Testis (tissue), 3 donors: ENCODE data around the gene MED13. TPM values are rescaled to one million over a fixed set of nuclear protein-coding genes. Genes with fewer than 3 reads are reported as not detected.
"Not testable (repeated sequence)": the region's sequence is repeated elsewhere in the genome, so short reads cannot be mapped to it uniquely, and the experiment has no call there.

ENCODE experiments used
- DNase-seq: peaks from one replicate; pipeline ENCODE4 v3.0.0-alpha.2; 2019
- H3K27ac ChIP-seq, 2 donors: fragments of 200-600 bp; sonication (generic); one replicate each; pipeline ENCODE4 v1.5.1; 2019
- H3K27me3 ChIP-seq: fragments of 200-600 bp; sonication (generic); one replicate; pipeline ENCODE4 v1.5.1; 2019
- H3K36me3 ChIP-seq: fragments of 200-600 bp; sonication (generic); one replicate; pipeline ENCODE4 v1.5.1; 2017; ENCODE audit warnings: low read depth; ENCODE audit errors: missing control alignments
- H3K4me1 ChIP-seq: fragments of 200-600 bp; sonication (generic); one replicate; pipeline ENCODE4 v1.5.1; 2019
- H3K4me3 ChIP-seq, 2 donors: fragments of 200-600 bp; sonication (generic); one replicate each; pipeline ENCODE4 v1.5.1; 2017 to 2019
- H3K9me3 ChIP-seq: fragments of 200-600 bp; sonication (generic); one replicate; pipeline ENCODE4 v1.5.1; 2017
- POLR2A ChIP-seq: fragments of 450-650 bp; IDR thresholded peaks from one replicate; pipeline ENCODE4 v1.6.1; 2017; ENCODE audit warnings: antibody characterized with exemption, mild to moderate bottlenecking, moderate library complexity
- WGBS, 2 donors: methylation state at CpG; one replicate each; pipeline ENCODE4 v1.1.5; 2018; 5-methylcytosine and 5-hydroxymethylcytosine counted together
- intact Hi-C: fragments of 100-400 bp; cut with DNase I; formaldehyde crosslinking; loops from one replicate; pipeline ENCODE4 v1.15.1; 2023; ENCODE audit warnings: low total_unique reads
- polyA plus RNA-seq: library from polyadenylated mRNA; stranded (reverse); fragments of 350-450 nt; fragmentation: Illumina TruSeq; extraction: RNeasy Lipid Tissue Mini Kit (QIAGEN cat#74804); gene quantifications from one replicate; pipeline ENCODE4 v1.2.3, GENCODE V29; 2014; ENCODE audit warnings: low read depth, low replicate concordance; ENCODE audit not compliant: insufficient read depth
- total RNA-seq, 2 donors: library from RNA; depleted of rRNA; stranded (reverse); fragments of >200 nt; gene quantifications; one replicate each; pipeline ENCODE4 v1.2.3, GENCODE V29; 2016
- TF ChIP-seq, protein P1 (sequence below), 3 experiments: fragments of 450-650 bp in 2 of 3; fragments of 200-600 bp in 1 of 3; sonication (generic) in 1 of 3; IDR thresholded peaks; one replicate each; pipeline ENCODE4 v1.5.1; 2016 to 2019; ENCODE audit warnings: antibody characterized with exemption in 3 of 3, mild to moderate bottlenecking in 2 of 3, moderate library complexity in 1 of 3

Gene MED13
- total and polyA plus RNA-seq, 3 donors from 2014 or later, result 44.0 to 145 (median 98.7) TPM

DNA sequence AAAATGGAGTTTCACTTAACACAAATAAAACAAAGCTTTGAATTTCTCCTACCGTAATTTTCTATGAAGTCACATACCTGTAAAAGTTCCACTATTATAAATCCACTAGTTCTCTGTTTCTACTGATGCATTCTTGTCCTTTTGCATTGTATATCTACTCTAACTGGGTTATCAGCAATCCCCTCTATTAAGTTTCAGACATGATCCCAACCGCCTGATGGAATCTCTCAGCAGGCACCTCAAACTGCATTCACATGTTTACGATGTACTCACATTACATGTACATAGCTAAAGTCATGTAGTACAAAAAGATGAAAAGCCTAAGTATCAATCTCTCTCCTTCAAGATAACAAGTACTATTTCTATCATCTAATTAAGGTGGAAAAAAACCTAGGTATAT, 64.9 kb downstream of the MED13 start:
- Histone ChIP-seq H3K27ac (no peak overlapping the region), H3K27me3 (no peaks in the 10 kb centered on the region), H3K36me3 (no peaks in the 10 kb centered on the region), H3K4me1 (no peaks in the 10 kb centered on the region), H3K9me3 (no peaks in the 10 kb centered on the region), H3K4me3 (no peak overlapping the region)
- no peak for DNase-seq
- intact Hi-C loops, result no loop called here
- 91 to 94% methylated on average over 3 of the region's 3 CpGs for WGBS, 2 donors
- TF ChIP-seq POLR2A, result no peak
- TF ChIP-seq, protein P1, sequence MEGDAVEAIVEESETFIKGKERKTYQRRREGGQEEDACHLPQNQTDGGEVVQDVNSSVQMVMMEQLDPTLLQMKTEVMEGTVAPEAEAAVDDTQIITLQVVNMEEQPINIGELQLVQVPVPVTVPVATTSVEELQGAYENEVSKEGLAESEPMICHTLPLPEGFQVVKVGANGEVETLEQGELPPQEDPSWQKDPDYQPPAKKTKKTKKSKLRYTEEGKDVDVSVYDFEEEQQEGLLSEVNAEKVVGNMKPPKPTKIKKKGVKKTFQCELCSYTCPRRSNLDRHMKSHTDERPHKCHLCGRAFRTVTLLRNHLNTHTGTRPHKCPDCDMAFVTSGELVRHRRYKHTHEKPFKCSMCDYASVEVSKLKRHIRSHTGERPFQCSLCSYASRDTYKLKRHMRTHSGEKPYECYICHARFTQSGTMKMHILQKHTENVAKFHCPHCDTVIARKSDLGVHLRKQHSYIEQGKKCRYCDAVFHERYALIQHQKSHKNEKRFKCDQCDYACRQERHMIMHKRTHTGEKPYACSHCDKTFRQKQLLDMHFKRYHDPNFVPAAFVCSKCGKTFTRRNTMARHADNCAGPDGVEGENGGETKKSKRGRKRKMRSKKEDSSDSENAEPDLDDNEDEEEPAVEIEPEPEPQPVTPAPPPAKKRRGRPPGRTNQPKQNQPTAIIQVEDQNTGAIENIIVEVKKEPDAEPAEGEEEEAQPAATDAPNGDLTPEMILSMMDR (IDR thresholded peaks at IDR 0.05), result no peak

GRCh38 chr17:61998534-61998933, 66.5 kb downstream of the MED13 start:
- H3K27ac ChIP-seq, H3K4me1 ChIP-seq, DNase-seq, intact Hi-C loops, H3K36me3 ChIP-seq, H3K4me3 ChIP-seq, H3K27me3 ChIP-seq, H3K9me3 ChIP-seq: not testable (repeated sequence)
- 89 to 91% methylated on average over 4 of the region's 4 CpGs for WGBS, 2 donors

DNA sequence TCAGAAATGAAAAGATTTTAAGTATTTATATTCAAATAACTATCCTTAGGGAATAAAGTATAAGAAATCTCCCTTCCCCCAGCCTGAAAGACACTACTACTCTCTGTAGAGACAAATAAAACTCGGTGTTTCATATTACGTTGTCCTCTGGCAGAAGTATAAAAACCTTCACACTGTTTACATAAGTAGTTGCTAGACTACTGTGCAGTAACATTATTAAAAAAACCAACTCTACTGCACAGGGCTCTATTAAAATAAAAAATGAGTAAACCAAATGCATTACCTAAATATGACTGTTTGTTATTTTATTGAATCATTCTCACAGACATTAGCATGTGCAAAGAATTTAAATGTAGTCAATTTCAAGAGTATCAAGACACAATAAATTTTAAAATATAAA, 67.4 kb downstream of the MED13 start:
- no peaks in the 10 kb centered on the region for H3K4me1 ChIP-seq
- no peaks in the 10 kb centered on the region for H3K9me3 ChIP-seq
- no peak overlapping the region for H3K27ac ChIP-seq
- no peak for DNase-seq
- no peak overlapping the region for H3K4me3 ChIP-seq
- no peak for TF ChIP-seq POLR2A
- TF ChIP-seq, protein P1 (IDR thresholded peaks at IDR 0.05), result no peak
- intact Hi-C loops, result no loop called here
- H3K36me3 ChIP-seq, result no peaks in the 10 kb centered on the region
- H3K27me3 ChIP-seq, result no peaks in the 10 kb centered on the region
- WGBS, 2 donors, result 27 to 40% methylated on average over 2 of the region's 2 CpGs

DNA sequence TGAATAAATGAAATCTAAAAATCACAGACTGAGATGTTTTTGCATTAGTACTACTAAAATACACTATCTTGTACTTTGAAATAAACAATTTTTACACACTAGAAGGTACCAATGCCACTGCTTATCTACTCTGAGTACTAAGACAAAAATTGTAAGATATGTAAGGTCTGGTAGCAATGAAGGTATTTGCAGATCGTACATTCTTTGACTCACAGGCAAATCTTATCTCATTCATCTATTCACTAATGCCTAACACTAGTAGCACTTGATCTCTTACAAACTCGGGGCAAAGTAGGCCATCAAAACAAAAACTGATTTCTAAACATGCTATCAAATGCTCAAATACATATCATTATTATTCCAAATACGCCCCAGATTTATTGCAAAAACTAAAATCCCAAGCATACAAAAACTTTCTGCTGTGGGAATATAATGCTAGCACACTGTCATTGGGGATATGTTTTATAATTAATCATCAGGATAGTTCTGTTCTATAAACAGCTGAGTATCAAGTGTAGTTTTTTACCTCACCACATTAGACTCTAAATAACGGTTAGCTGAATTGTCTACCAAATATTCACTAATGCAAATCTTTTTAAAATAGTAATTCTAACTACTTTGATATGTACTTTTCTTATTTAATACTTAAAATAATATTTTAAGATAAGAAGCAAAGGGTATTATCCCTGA, 68.0 kb downstream of the MED13 start:
- 84% methylated on average over 4 of the region's 4 CpGs for WGBS, 2 donors

GRCh38 chr17:61989509-61989908, 75.6 kb downstream of the MED13 start:
- DNase-seq, result no peak
- intact Hi-C loops, result no loop called here
- no peak overlapping the region for H3K4me3 ChIP-seq
- H3K9me3 ChIP-seq, result no peaks in the 10 kb centered on the region
- 97 to 99% methylated on average over 3 of the region's 3 CpGs for WGBS, 2 donors
- no peaks in the 10 kb centered on the region for H3K27me3 ChIP-seq
- H3K4me1 ChIP-seq, result no peaks in the 10 kb centered on the region
- H3K27ac ChIP-seq, result no peak overlapping the region
- no peaks in the 10 kb centered on the region for H3K36me3 ChIP-seq
- no peak for TF ChIP-seq POLR2A
- TF ChIP-seq, protein P1 (IDR thresholded peaks at IDR 0.05), result no peak

More for the DNA sequence above, 68.0 kb downstream of the MED13 start:
- TF ChIP-seq, protein P1 (IDR thresholded peaks at IDR 0.05), result no peak
- TF ChIP-seq POLR2A, result no peak
- H3K4me3 ChIP-seq, result no peak overlapping the region
- H3K9me3 ChIP-seq, result no peaks in the 10 kb centered on the region
- H3K27ac ChIP-seq, result no peak overlapping the region
- intact Hi-C loops, result no loop called here
- no peaks in the 10 kb centered on the region for H3K4me1 ChIP-seq
- no peaks in the 10 kb centered on the region for H3K36me3 ChIP-seq
- no peaks in the 10 kb centered on the region for H3K27me3 ChIP-seq
- no peak for DNase-seq
